ENCODE data around the gene UROC1. TPM values are rescaled to one million over a fixed set of nuclear protein-coding genes. Genes with fewer than 3 reads are reported as not detected.

The UROC1 gene
- total and polyA plus RNA-seq, 2 experiments from 2014 or later = not detected

- TF ChIP-seq, protein P1, sequence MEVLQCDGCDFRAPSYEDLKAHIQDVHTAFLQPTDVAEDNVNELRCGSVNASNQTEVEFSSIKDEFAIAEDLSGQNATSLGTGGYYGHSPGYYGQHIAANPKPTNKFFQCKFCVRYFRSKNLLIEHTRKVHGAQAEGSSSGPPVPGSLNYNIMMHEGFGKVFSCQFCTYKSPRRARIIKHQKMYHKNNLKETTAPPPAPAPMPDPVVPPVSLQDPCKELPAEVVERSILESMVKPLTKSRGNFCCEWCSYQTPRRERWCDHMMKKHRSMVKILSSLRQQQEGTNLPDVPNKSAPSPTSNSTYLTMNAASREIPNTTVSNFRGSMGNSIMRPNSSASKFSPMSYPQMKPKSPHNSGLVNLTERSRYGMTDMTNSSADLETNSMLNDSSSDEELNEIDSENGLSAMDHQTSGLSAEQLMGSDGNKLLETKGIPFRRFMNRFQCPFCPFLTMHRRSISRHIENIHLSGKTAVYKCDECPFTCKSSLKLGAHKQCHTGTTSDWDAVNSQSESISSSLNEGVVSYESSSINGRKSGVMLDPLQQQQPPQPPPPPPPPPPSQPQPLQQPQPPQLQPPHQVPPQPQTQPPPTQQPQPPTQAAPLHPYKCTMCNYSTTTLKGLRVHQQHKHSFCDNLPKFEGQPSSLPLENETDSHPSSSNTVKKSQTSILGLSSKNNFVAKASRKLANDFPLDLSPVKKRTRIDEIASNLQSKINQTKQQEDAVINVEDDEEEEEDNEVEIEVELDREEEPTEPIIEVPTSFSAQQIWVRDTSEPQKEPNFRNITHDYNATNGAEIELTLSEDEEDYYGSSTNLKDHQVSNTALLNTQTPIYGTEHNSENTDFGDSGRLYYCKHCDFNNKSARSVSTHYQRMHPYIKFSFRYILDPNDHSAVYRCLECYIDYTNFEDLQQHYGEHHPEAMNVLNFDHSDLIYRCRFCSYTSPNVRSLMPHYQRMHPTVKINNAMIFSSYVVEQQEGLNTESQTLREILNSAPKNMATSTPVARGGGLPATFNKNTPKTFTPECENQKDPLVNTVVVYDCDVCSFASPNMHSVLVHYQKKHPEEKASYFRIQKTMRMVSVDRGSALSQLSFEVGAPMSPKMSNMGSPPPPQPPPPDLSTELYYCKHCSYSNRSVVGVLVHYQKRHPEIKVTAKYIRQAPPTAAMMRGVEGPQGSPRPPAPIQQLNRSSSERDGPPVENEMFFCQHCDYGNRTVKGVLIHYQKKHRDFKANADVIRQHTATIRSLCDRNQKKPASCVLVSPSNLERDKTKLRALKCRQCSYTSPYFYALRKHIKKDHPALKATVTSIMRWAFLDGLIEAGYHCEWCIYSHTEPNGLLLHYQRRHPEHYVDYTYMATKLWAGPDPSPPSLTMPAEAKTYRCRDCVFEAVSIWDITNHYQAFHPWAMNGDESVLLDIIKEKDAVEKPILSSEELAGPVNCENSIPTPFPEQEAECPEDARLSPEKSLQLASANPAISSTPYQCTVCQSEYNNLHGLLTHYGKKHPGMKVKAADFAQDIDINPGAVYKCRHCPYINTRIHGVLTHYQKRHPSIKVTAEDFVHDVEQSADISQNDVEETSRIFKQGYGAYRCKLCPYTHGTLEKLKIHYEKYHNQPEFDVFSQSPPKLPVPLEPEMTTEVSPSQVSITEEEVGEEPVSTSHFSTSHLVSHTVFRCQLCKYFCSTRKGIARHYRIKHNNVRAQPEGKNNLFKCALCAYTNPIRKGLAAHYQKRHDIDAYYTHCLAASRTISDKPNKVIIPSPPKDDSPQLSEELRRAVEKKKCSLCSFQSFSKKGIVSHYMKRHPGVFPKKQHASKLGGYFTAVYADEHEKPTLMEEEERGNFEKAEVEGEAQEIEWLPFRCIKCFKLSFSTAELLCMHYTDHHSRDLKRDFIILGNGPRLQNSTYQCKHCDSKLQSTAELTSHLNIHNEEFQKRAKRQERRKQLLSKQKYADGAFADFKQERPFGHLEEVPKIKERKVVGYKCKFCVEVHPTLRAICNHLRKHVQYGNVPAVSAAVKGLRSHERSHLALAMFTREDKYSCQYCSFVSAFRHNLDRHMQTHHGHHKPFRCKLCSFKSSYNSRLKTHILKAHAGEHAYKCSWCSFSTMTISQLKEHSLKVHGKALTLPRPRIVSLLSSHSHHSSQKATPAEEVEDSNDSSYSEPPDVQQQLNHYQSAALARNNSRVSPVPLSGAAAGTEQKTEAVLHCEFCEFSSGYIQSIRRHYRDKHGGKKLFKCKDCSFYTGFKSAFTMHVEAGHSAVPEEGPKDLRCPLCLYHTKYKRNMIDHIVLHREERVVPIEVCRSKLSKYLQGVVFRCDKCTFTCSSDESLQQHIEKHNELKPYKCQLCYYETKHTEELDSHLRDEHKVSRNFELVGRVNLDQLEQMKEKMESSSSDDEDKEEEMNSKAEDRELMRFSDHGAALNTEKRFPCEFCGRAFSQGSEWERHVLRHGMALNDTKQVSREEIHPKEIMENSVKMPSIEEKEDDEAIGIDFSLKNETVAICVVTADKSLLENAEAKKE (CRISPR knock-in tag; IDR thresholded peaks at IDR 0.05) = no peak
- no peak for TF ChIP-seq POLR2AphosphoS5 (IDR thresholded peaks at IDR 0.05; ENCODE audit: low read depth)
- no peak for TF ChIP-seq ETS1 (IDR thresholded peaks at IDR 0.05)
Measured at GRCh38 chr3:126450744-126451143, 66.8 kb downstream of the UROC1 start (continued).

GRCh38 chr3:126450219-126450618 lies 67.4 kb downstream of the UROC1 start:
- no peaks in the 10 kb centered on the region for H3K9me3 Mint-ChIP-seq
- no peaks in the 10 kb centered on the region for H3K27me3 Mint-ChIP-seq (ENCODE audit: insufficient read depth, low read depth, poor library complexity)
- H3K79me2 ChIP-seq (replicated peaks; ENCODE audit: insufficient read depth) = peaks cover 17% of the 10 kb centered on the region
- no peaks in the 10 kb centered on the region; the same call in 1 of the 2 replicates for H4K20me1 ChIP-seq (replicated peaks; ENCODE audit: insufficient read depth)
- no peak overlapping the region for H3K27ac ChIP-seq (ENCODE audit: low read depth)
- H3K4me3 ChIP-seq = no peak overlapping the region
- H3K4me2 ChIP-seq = no peak overlapping the region
- no peak for DNase-seq (ENCODE audit: low spot score)
- peaks cover 7% of the 10 kb centered on the region; the same call in 1 of the 2 replicates for H3K4me1 ChIP-seq (ENCODE audit: insufficient read depth)
- H3K4me3 Mint-ChIP-seq = no peak overlapping the region
- no peaks in the 10 kb centered on the region for H3K36me3 ChIP-seq (ENCODE audit: insufficient read depth)
- peaks cover 16% of the 10 kb centered on the region for H3K4me1 Mint-ChIP-seq
- TF ChIP-seq POLR2AphosphoS5 (IDR thresholded peaks at IDR 0.05; ENCODE audit: low read depth) = no peak
- TF ChIP-seq, protein P1 (CRISPR knock-in tag; IDR thresholded peaks at IDR 0.05) = no peak
- no peak for TF ChIP-seq JUNB (IDR thresholded peaks at IDR 0.05; ENCODE audit: unreplicated experiment)
- no peak for TF ChIP-seq ETS1 (IDR thresholded peaks at IDR 0.05)
- TF ChIP-seq NANOG (IDR thresholded peaks at IDR 0.05; ENCODE audit: borderline replicate concordance) = no peak
- H3K9me2 ChIP-seq (ENCODE audit: insufficient read depth) = no peaks in the 10 kb centered on the region
- no peaks in the 10 kb centered on the region for H3K27me3 ChIP-seq (ENCODE audit: insufficient read depth)
- peaks cover 27% of the 10 kb centered on the region for H3K36me3 Mint-ChIP-seq (ENCODE audit: low read depth)
- no peak overlapping the region for H2AFZ ChIP-seq
- H3F3A ChIP-seq (replicated peaks; ENCODE audit: low read depth) = no peaks in the 10 kb centered on the region
- no peak for ATAC-seq
- H3K27ac Mint-ChIP-seq = no peak overlapping the region
